Panc1 (cell line): ENCODE measurements around the gene CCDC6.

Experiments used
- CTCF ChIP-seq: fragments of 450-650 bp; IDR thresholded peaks from 2 replicates; pipeline ENCODE4 v1.5.1; 2017; ENCODE audit warnings: mild to moderate bottlenecking
- TCF7L2 ChIP-seq: IDR thresholded peaks from 2 replicates; pipeline ENCODE4 v1.6.1; 2011; ENCODE audit warnings: mild to moderate bottlenecking, low read depth, low read length, inconsistent platforms
- TF ChIP-seq, protein P1 (sequence below), 2 experiments: IDR thresholded peaks; 2 replicates each; pipeline ENCODE4 v1.6.1; 2011 to 2012; ENCODE audit warnings: low read depth in 2 of 2, control low read depth in 1 of 2, low read length in 1 of 2, mild to moderate bottlenecking in 1 of 2, moderate library complexity in 1 of 2; ENCODE audit not compliant: insufficient read depth in 1 of 2

DNA sequence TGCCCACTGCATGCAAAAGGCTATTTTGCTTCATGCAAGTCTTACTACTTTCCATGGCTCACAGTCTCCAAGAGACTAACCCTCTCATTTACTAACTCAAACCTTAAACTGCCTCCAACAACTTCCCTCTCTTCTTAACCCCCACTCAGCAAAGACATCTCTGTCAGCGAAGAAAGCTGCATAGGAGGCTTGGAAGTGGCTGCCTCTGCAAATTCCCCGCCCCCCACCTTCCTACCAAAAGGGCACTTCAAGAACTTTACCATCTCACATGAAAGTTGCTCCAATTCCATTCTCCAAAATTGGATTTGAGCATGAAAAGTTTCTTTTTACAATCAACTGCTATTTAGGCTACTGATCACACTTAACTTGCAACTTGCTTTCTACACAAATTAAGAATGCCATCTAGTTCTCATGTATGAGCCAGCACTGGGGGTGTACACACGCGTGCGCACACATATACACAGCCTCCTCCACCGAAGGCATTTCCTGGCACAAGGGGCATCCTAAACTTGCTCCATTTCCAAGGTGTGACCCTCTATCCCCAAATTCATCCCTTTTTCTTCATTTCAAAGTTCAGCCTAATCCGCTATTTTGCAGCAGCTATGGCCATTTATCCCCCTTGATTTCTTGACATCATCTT, 1.8 kb downstream of the CCDC6 start:
- TF ChIP-seq, protein P1, sequence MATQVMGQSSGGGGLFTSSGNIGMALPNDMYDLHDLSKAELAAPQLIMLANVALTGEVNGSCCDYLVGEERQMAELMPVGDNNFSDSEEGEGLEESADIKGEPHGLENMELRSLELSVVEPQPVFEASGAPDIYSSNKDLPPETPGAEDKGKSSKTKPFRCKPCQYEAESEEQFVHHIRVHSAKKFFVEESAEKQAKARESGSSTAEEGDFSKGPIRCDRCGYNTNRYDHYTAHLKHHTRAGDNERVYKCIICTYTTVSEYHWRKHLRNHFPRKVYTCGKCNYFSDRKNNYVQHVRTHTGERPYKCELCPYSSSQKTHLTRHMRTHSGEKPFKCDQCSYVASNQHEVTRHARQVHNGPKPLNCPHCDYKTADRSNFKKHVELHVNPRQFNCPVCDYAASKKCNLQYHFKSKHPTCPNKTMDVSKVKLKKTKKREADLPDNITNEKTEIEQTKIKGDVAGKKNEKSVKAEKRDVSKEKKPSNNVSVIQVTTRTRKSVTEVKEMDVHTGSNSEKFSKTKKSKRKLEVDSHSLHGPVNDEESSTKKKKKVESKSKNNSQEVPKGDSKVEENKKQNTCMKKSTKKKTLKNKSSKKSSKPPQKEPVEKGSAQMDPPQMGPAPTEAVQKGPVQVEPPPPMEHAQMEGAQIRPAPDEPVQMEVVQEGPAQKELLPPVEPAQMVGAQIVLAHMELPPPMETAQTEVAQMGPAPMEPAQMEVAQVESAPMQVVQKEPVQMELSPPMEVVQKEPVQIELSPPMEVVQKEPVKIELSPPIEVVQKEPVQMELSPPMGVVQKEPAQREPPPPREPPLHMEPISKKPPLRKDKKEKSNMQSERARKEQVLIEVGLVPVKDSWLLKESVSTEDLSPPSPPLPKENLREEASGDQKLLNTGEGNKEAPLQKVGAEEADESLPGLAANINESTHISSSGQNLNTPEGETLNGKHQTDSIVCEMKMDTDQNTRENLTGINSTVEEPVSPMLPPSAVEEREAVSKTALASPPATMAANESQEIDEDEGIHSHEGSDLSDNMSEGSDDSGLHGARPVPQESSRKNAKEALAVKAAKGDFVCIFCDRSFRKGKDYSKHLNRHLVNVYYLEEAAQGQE (IDR thresholded peaks at IDR 0.05; ENCODE audit: insufficient read depth in 1 of 2, low read depth in 2 of 2, low read length in 1 of 2): no peak
- TF ChIP-seq CTCF: no peak
- no peak for TF ChIP-seq TCF7L2
